HG02840 (cell line): Measurements from ENCODE around the gene CSNK1E.
"Not testable (repeated sequence)": the region's sequence is repeated elsewhere in the genome, so short reads cannot be mapped to it uniquely, and the experiment has no call there.

Experiments used
- ATAC-seq: cut with Tn5 transposase; IDR thresholded peaks from one replicate; pipeline ENCODE4 v1.9.1; 2021; ENCODE audit warnings: mild to moderate bottlenecking, moderate library complexity, moderate number of reproducible peaks; ENCODE audit not compliant: unreplicated experiment, low FRiP score

The CSNK1E gene

GRCh38 chr22:38317122-38317994, at the start of gene CSNK1E:
Gene CSNK1E, minus strand, starts transcription at chr22:38317433. Its CDS starts 3,276 bp downstream, at chr22:38314157.
- ATAC-seq = no peak

- not testable (repeated sequence) for ATAC-seq
These were observed 48.6 kb upstream of the CSNK1E start for GRCh38 chr22:38365829-38366228.

- not testable (repeated sequence) for ATAC-seq
These were observed 47.9 kb upstream of the CSNK1E start for GRCh38 chr22:38365174-38365573.

GRCh38 chr22:38360560-38360959, 43.3 kb upstream of the CSNK1E start:
- not testable (repeated sequence) for ATAC-seq

GRCh38 chr22:38359817-38360216, 42.6 kb upstream of the CSNK1E start:
- not testable (repeated sequence) for ATAC-seq

GRCh38 chr22:38357971-38358370, 40.7 kb upstream of the CSNK1E start:
- not testable (repeated sequence) for ATAC-seq

GRCh38 chr22:38355275-38355674, 38.0 kb upstream of the CSNK1E start:
- no peak for ATAC-seq

- no peak for ATAC-seq
These were observed 36.5 kb upstream of the CSNK1E start for GRCh38 chr22:38353701-38354100.

- ATAC-seq = no peak
These were observed 36.0 kb upstream of the CSNK1E start for GRCh38 chr22:38353142-38353629.

- ATAC-seq = no peak
These were observed 35.2 kb upstream of the CSNK1E start for GRCh38 chr22:38352436-38352835.

- no peak for ATAC-seq
These were observed 33.5 kb upstream of the CSNK1E start for GRCh38 chr22:38350444-38351359.

GRCh38 chr22:38348751-38349496, 31.7 kb upstream of the CSNK1E start:
- ATAC-seq = no peak

- ATAC-seq = no peak
These were observed 30.9 kb upstream of the CSNK1E start for GRCh38 chr22:38347944-38348750.

- no peak for ATAC-seq
These were observed 30.1 kb upstream of the CSNK1E start for GRCh38 chr22:38347181-38347943.

- no peak for ATAC-seq
These were observed 29.3 kb upstream of the CSNK1E start for GRCh38 chr22:38346506-38346905.

- ATAC-seq = no peak
These were observed 28.5 kb upstream of the CSNK1E start for GRCh38 chr22:38345782-38346181.

- ATAC-seq = not testable (repeated sequence)
These were observed 22.7 kb upstream of the CSNK1E start for GRCh38 chr22:38339893-38340292.

- no peak for ATAC-seq
These were observed 21.6 kb upstream of the CSNK1E start for GRCh38 chr22:38338772-38339379.
